NCI-H82 treated with DMSO at 0.1 percent for 48 hours (cell line): ENCODE measurements around the gene SPTLC1.

Experiments
- DNase-seq: peaks from one replicate; lab custom pipeline; 2025; ENCODE audit not compliant: unreplicated experiment; lab: John Stamatoyannopoulos, UW

The SPTLC1 gene

GRCh38 chr9:91985692-91986091 lies 129.5 kb downstream of the SPTLC1 start:
- no peak for DNase-seq
